ENCODE data around the gene IGFBP7.

Gene IGFBP7

DNA sequence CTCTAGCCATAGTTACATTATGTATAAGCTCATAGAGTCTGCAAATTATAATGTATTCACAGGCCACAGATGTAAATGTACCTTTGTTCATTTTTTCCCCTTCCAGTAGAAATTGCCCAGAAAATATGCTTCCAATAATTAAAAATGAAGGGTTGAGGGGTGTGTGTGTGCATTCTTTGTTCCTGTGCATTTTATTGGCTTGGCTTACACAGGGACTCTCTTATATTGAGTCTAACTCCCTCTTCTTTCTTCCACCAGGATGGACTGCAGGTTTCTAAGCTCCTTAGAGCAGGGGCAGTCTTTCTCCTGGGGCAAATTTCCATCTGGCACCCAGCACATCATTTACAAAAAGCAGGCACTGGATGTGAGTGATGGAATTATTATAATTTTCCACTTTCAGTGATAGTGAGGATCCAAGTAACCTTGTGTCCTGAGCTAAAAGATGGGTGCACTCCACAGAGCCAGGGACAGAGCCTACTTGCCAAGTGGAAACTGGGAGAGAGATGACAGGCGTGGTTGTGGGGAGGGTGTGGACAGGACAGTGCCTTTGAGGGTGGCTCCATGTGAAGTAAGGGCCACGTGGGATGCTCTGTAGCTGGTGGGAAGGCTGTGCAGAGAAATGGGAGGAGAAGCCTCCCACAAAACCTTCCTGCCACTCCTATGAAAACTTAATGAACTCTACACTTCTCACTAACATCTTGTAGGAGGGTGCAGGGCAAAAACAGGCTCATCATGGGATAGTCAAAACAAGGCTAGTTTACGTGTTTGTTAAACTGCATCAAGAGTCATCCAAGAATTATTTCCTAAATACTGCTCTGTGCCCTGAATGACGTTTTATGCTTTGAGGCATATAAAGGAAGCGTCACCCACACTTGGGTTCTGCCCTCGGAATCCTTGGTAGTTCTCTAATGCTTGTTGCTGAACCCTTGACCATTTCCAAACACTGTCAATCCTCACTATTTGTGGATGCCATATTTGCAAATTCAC, 16.0 kb downstream of the IGFBP7 start:
- DNase-seq: no peak
- Histone ChIP-seq H3K36me3 (ENCODE audit: control insufficient read depth, insufficient read depth, low read length) (no peaks in the 10 kb centered on the region), H3K27me3 (ENCODE audit: insufficient read depth, low read length, poor library complexity) (peaks cover 1% of the 10 kb centered on the region), H2BK5ac (ENCODE audit: low read length) (no peak overlapping the region), H3K4me3 (ENCODE audit: low read length) (no peak overlapping the region), H2BK120ac (ENCODE audit: low read depth, low read length) (no peak overlapping the region), H3K4ac (ENCODE audit: low read depth, low read length) (no peak overlapping the region), H3K23ac (ENCODE audit: low read length) (no peak overlapping the region), H3K56ac (ENCODE audit: low read length) (no peak overlapping the region), H3K9ac (ENCODE audit: low read length) (no peak overlapping the region), H3K79me2 (ENCODE audit: control insufficient read depth, insufficient read depth, low read length) (no peaks in the 10 kb centered on the region), H3K4me1 (ENCODE audit: control insufficient read depth, low read depth, low read length) (no peaks in the 10 kb centered on the region), H3K4me2 (ENCODE audit: low read length) (no peak overlapping the region), H2AK5ac (ENCODE audit: low read length) (no peak overlapping the region), H3K18ac (ENCODE audit: low read length) (no peak overlapping the region), H4K5ac (ENCODE audit: low read length) (no peak overlapping the region), H4K8ac (ENCODE audit: low read depth, low read length) (no peak overlapping the region), H2BK15ac (replicated peaks; ENCODE audit: low read depth) (no peak overlapping the region), H3K79me1 (ENCODE audit: low read length) (no peaks in the 10 kb centered on the region), H3K27ac (ENCODE audit: low read depth, low read length) (no peak overlapping the region)
- no CpG with 5 or more reads among the region's 6 CpGs for WGBS (ENCODE audit: extremely low coverage, insufficient coverage, low lambda C conversion rate)

GRCh38 chr4:57091657-57092162, 18.5 kb downstream of the IGFBP7 start:
- H3K79me1 ChIP-seq (ENCODE audit: low read length): no peaks in the 10 kb centered on the region
- H3K27ac ChIP-seq (ENCODE audit: low read depth, low read length): no peak overlapping the region
- no peak overlapping the region for H2BK5ac ChIP-seq (ENCODE audit: low read length)
- H2BK15ac ChIP-seq (replicated peaks; ENCODE audit: low read depth): no peak overlapping the region
- H4K8ac ChIP-seq (ENCODE audit: low read depth, low read length): peak overlapping the region; percentile 65
- no peaks in the 10 kb centered on the region for H3K79me2 ChIP-seq (ENCODE audit: control insufficient read depth, insufficient read depth, low read length)
- H3K9ac ChIP-seq (ENCODE audit: low read length): no peak overlapping the region
- H3K18ac ChIP-seq (ENCODE audit: low read length): no peak overlapping the region
- H3K4me1 ChIP-seq (ENCODE audit: control insufficient read depth, low read depth, low read length): no peaks in the 10 kb centered on the region
- H3K23ac ChIP-seq (ENCODE audit: low read length): no peak overlapping the region
- no CpG with 5 or more reads among the region's 3 CpGs for WGBS (ENCODE audit: extremely low coverage, insufficient coverage, low lambda C conversion rate)
- H4K5ac ChIP-seq (ENCODE audit: low read length): no peak overlapping the region
- H3K36me3 ChIP-seq (ENCODE audit: control insufficient read depth, insufficient read depth, low read length): no peaks in the 10 kb centered on the region
- no peak overlapping the region for H3K4me2 ChIP-seq (ENCODE audit: low read length)
- peaks cover 1% of the 10 kb centered on the region for H3K27me3 ChIP-seq (ENCODE audit: insufficient read depth, low read length, poor library complexity)
- H2BK120ac ChIP-seq (ENCODE audit: low read depth, low read length): no peak overlapping the region
- DNase-seq: no peak
- H3K56ac ChIP-seq (ENCODE audit: low read length): no peak overlapping the region
- H3K4ac ChIP-seq (ENCODE audit: low read depth, low read length): no peak overlapping the region
- no peak overlapping the region for H3K4me3 ChIP-seq (ENCODE audit: low read length)
- H2AK5ac ChIP-seq (ENCODE audit: low read length): no peak overlapping the region

GRCh38 chr4:57090079-57090478, 20.1 kb downstream of the IGFBP7 start:
- no peak overlapping the region for H3K27ac ChIP-seq (ENCODE audit: low read depth, low read length)
- H3K4me3 ChIP-seq (ENCODE audit: low read length): no peak overlapping the region
- no CpG with 5 or more reads among the region's 3 CpGs for WGBS (ENCODE audit: extremely low coverage, insufficient coverage, low lambda C conversion rate)

DNA sequence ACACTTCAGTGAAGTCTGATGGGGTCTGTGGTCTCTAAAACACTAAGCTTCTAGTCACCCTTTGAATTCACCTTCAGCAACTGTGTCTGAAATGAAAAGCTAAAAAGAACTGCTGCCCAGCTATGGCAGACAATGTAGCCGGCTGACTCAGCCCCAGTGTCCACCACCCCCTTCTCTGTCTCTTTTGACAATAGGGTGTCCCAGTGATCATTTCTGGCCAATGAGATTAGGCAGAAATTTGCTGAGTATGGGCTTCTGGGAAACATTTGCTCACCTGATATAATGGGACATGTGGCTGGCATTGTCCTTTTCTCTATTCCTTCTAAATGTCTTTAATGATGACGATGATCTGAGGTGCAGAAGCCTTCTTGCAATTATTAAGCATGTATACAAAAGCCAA, 20.6 kb downstream of the IGFBP7 start:
- H4K8ac ChIP-seq (ENCODE audit: low read depth, low read length): no peak overlapping the region
- no peak for DNase-seq
- H3K4me2 ChIP-seq (ENCODE audit: low read length): no peak overlapping the region
- H4K5ac ChIP-seq (ENCODE audit: low read length): no peak overlapping the region
- H3K4me3 ChIP-seq (ENCODE audit: low read length): no peak overlapping the region
- no peak overlapping the region for H3K9ac ChIP-seq (ENCODE audit: low read length)
- no peak overlapping the region for H2BK5ac ChIP-seq (ENCODE audit: low read length)
- H3K4me1 ChIP-seq (ENCODE audit: control insufficient read depth, low read depth, low read length): no peaks in the 10 kb centered on the region
- no peaks in the 10 kb centered on the region for H3K79me2 ChIP-seq (ENCODE audit: control insufficient read depth, insufficient read depth, low read length)
- no peak overlapping the region for H3K23ac ChIP-seq (ENCODE audit: low read length)
- H3K79me1 ChIP-seq (ENCODE audit: low read length): no peaks in the 10 kb centered on the region
- no peak overlapping the region for H3K18ac ChIP-seq (ENCODE audit: low read length)
- H3K4ac ChIP-seq (ENCODE audit: low read depth, low read length): no peak overlapping the region
- peaks cover 1% of the 10 kb centered on the region for H3K27me3 ChIP-seq (ENCODE audit: insufficient read depth, low read length, poor library complexity)
- WGBS (ENCODE audit: extremely low coverage, insufficient coverage, low lambda C conversion rate): no CpG with 5 or more reads among the region's 2 CpGs
- no peak overlapping the region for H2BK120ac ChIP-seq (ENCODE audit: low read depth, low read length)
- no peak overlapping the region for H2BK15ac ChIP-seq (replicated peaks; ENCODE audit: low read depth)
- H3K36me3 ChIP-seq (ENCODE audit: control insufficient read depth, insufficient read depth, low read length): no peaks in the 10 kb centered on the region
- no peak overlapping the region for H2AK5ac ChIP-seq (ENCODE audit: low read length)
- no peak overlapping the region for H3K56ac ChIP-seq (ENCODE audit: low read length)
- H3K27ac ChIP-seq (ENCODE audit: low read depth, low read length): no peak overlapping the region

More at GRCh38 chr4:57090079-57090478, 20.1 kb downstream of the IGFBP7 start:
- Histone ChIP-seq H3K27me3 (ENCODE audit: insufficient read depth, low read length, poor library complexity) (peaks cover 1% of the 10 kb centered on the region), H3K36me3 (ENCODE audit: control insufficient read depth, insufficient read depth, low read length) (no peaks in the 10 kb centered on the region), H3K9ac (ENCODE audit: low read length) (no peak overlapping the region), H3K4me2 (ENCODE audit: low read length) (no peak overlapping the region), H3K79me2 (ENCODE audit: control insufficient read depth, insufficient read depth, low read length) (no peaks in the 10 kb centered on the region), H3K79me1 (ENCODE audit: low read length) (no peaks in the 10 kb centered on the region), H4K5ac (ENCODE audit: low read length) (no peak overlapping the region), H3K4me1 (ENCODE audit: control insufficient read depth, low read depth, low read length) (no peaks in the 10 kb centered on the region), H3K18ac (ENCODE audit: low read length) (no peak overlapping the region), H2BK5ac (ENCODE audit: low read length) (no peak overlapping the region), H4K8ac (ENCODE audit: low read depth, low read length) (no peak overlapping the region), H3K4ac (ENCODE audit: low read depth, low read length) (no peak overlapping the region), H3K23ac (ENCODE audit: low read length) (no peak overlapping the region), H2BK15ac (replicated peaks; ENCODE audit: low read depth) (no peak overlapping the region), H2BK120ac (ENCODE audit: low read depth, low read length) (no peak overlapping the region), H3K56ac (ENCODE audit: low read length) (no peak overlapping the region), H2AK5ac (ENCODE audit: low read length) (no peak overlapping the region)
- DNase-seq: no peak

GRCh38 chr4:57086031-57086723, 24.0 kb downstream of the IGFBP7 start:
- H3K56ac ChIP-seq (ENCODE audit: low read length): no peak overlapping the region
- H2BK120ac ChIP-seq (ENCODE audit: low read depth, low read length): no peak overlapping the region
- H2BK5ac ChIP-seq (ENCODE audit: low read length): no peak overlapping the region
- H3K4me1 ChIP-seq (ENCODE audit: control insufficient read depth, low read depth, low read length): peaks cover 4% of the 10 kb centered on the region
- peaks cover under 1% of the 10 kb centered on the region for H3K27me3 ChIP-seq (ENCODE audit: insufficient read depth, low read length, poor library complexity)
- H3K27ac ChIP-seq (ENCODE audit: low read depth, low read length): no peak overlapping the region
- H3K18ac ChIP-seq (ENCODE audit: low read length): no peak overlapping the region
- no peak overlapping the region for H3K9ac ChIP-seq (ENCODE audit: low read length)
- H2BK15ac ChIP-seq (replicated peaks; ENCODE audit: low read depth): no peak overlapping the region
- no peak overlapping the region for H3K4me2 ChIP-seq (ENCODE audit: low read length)
- no peak overlapping the region for H4K5ac ChIP-seq (ENCODE audit: low read length)
- H2AK5ac ChIP-seq (ENCODE audit: low read length): no peak overlapping the region
- DNase-seq: no peak
- H3K4me3 ChIP-seq (ENCODE audit: low read length): no peak overlapping the region
- WGBS (ENCODE audit: extremely low coverage, insufficient coverage, low lambda C conversion rate): no CpG with 5 or more reads among the region's 4 CpGs
- no peak overlapping the region for H3K4ac ChIP-seq (ENCODE audit: low read depth, low read length)
- no peaks in the 10 kb centered on the region for H3K36me3 ChIP-seq (ENCODE audit: control insufficient read depth, insufficient read depth, low read length)
- no peak overlapping the region for H4K8ac ChIP-seq (ENCODE audit: low read depth, low read length)
- no peaks in the 10 kb centered on the region for H3K79me2 ChIP-seq (ENCODE audit: control insufficient read depth, insufficient read depth, low read length)
- no peaks in the 10 kb centered on the region for H3K79me1 ChIP-seq (ENCODE audit: low read length)
- H3K23ac ChIP-seq (ENCODE audit: low read length): no peak overlapping the region
